Astrocyte (in vitro differentiated cells and primary cell): Measurements from ENCODE around the gene DGKI. TPM values are rescaled to one million over a fixed set of nuclear protein-coding genes. Genes with fewer than 3 reads are reported as not detected.

ENCODE experiments used
- DNase-seq: peaks from one replicate; pipeline ENCODE4 v3.0.0-alpha.2; 2010; ENCODE audit warnings: low read depth
- FAIRE-seq: peaks from 2 replicates; lab custom pipeline; 2011; peaks lifted over from hg19 to GRCh38; lab: Jason Lieb, UNC
- H2AFZ ChIP-seq: 2 replicates; pipeline ENCODE4 v1.6.0; 2012; ENCODE audit warnings: low read depth, low read length, inconsistent platforms
- H3K27ac ChIP-seq: 2 replicates; pipeline ENCODE4 v1.5.1; 2011; ENCODE audit warnings: low read depth, low read length, inconsistent platforms
- H3K27me3 ChIP-seq: 2 replicates; pipeline ENCODE4 v1.6.0; 2011; ENCODE audit warnings: low read length, inconsistent platforms; ENCODE audit not compliant: insufficient read depth
- H3K36me3 ChIP-seq: 2 replicates; pipeline ENCODE4 v1.5.1; 2011; ENCODE audit warnings: low read length, inconsistent platforms; ENCODE audit not compliant: insufficient read depth
- H3K4me1 ChIP-seq: 2 replicates; pipeline ENCODE4 v1.5.1; 2011; ENCODE audit warnings: low read length, inconsistent platforms; ENCODE audit not compliant: insufficient read depth
- H3K4me2 ChIP-seq: 2 replicates; pipeline ENCODE4 v1.6.0; 2012; ENCODE audit warnings: low read length, inconsistent platforms
- H3K4me3 ChIP-seq: 2 replicates; pipeline ENCODE4 v1.5.1; 2011; ENCODE audit warnings: low read depth, mild to moderate bottlenecking, low read length, inconsistent platforms; ENCODE audit not compliant: insufficient read depth
- H3K79me2 ChIP-seq: 2 replicates; pipeline ENCODE4 v1.6.0; 2012; ENCODE audit warnings: mild to moderate bottlenecking, low read length, inconsistent platforms; ENCODE audit not compliant: insufficient read depth
- H3K9ac ChIP-seq: 2 replicates; pipeline ENCODE4 v1.6.0; 2012; ENCODE audit warnings: mild to moderate bottlenecking, low read length, inconsistent platforms
- H3K9me3 ChIP-seq: 2 replicates; pipeline ENCODE4 v1.5.1; 2012; ENCODE audit warnings: low read depth, mild to moderate bottlenecking, low read length, inconsistent platforms; ENCODE audit not compliant: insufficient read depth
- H4K20me1 ChIP-seq: 2 replicates; pipeline ENCODE4 v1.6.0; 2012; ENCODE audit warnings: low read length, inconsistent platforms; ENCODE audit not compliant: insufficient read depth
- H3K27ac Mint-ChIP-seq: one replicate; pipeline ENCODE4 v1.8.0; 2021; ENCODE audit warnings: mild to moderate bottlenecking, mixed read lengths; ENCODE audit not compliant: unreplicated experiment
- H3K27me3 Mint-ChIP-seq: one replicate; pipeline ENCODE4 v1.8.0; 2021; ENCODE audit warnings: low read depth, mixed read lengths; ENCODE audit not compliant: unreplicated experiment
- H3K36me3 Mint-ChIP-seq: one replicate; pipeline ENCODE4 v1.8.0; 2021; ENCODE audit warnings: low read depth, mixed read lengths; ENCODE audit not compliant: unreplicated experiment
- H3K4me1 Mint-ChIP-seq: one replicate; pipeline ENCODE4 v1.8.0; 2021; ENCODE audit warnings: low read depth, mixed read lengths; ENCODE audit not compliant: unreplicated experiment
- H3K4me3 Mint-ChIP-seq: one replicate; pipeline ENCODE4 v1.8.0; 2021; ENCODE audit warnings: mild to moderate bottlenecking, moderate library complexity, mixed read lengths; ENCODE audit not compliant: unreplicated experiment
- H3K9me3 Mint-ChIP-seq: one replicate; pipeline ENCODE4 v1.8.0; 2021; ENCODE audit warnings: mild to moderate bottlenecking, mixed read lengths; ENCODE audit not compliant: unreplicated experiment
- CTCF ChIP-seq: IDR thresholded peaks from 2 replicates; pipeline ENCODE4 v1.5.1; 2011; ENCODE audit warnings: low read depth, mild to moderate bottlenecking, inconsistent platforms, low read length, moderate library complexity; ENCODE audit not compliant: insufficient read depth
- EZH2 ChIP-seq: IDR thresholded peaks from 2 replicates; pipeline ENCODE4 v1.6.1; 2012; ENCODE audit warnings: mild to moderate bottlenecking, low read length, inconsistent platforms; ENCODE audit not compliant: insufficient read depth
- total RNA-seq: library from RNA; stranded (reverse); gene quantifications from 2 replicates; pipeline ENCODE4 v1.2.1, GENCODE V29; 2021

DGKI gene
- total RNA-seq, 1 donor from 2014 or later = 6.3 TPM

- H4K20me1 ChIP-seq = no peaks in the 10 kb centered on the region
- H3K27me3 ChIP-seq = no peaks in the 10 kb centered on the region
- no peak overlapping the region for H3K27ac ChIP-seq
- no peaks in the 10 kb centered on the region for H3K9me3 ChIP-seq
- H3K4me2 ChIP-seq = peak overlapping the region; percentile 17
- H3K79me2 ChIP-seq = no peaks in the 10 kb centered on the region
- DNase-seq (peak; percentile 26), FAIRE-seq (peak; percentile 43)
- no peak for TF ChIP-seq EZH2
- TF ChIP-seq CTCF = no peak
- no peak overlapping the region for H3K9ac ChIP-seq
- H3K4me3 Mint-ChIP-seq = no peak overlapping the region
- H3K36me3 Mint-ChIP-seq = no peaks in the 10 kb centered on the region
- peaks cover 21% of the 10 kb centered on the region for H3K4me1 ChIP-seq
- H2AFZ ChIP-seq = no peak overlapping the region
- no peaks in the 10 kb centered on the region for H3K9me3 Mint-ChIP-seq
- no peak overlapping the region for H3K27ac Mint-ChIP-seq
- peaks cover 29% of the 10 kb centered on the region for H3K4me1 Mint-ChIP-seq
- H3K36me3 ChIP-seq = no peaks in the 10 kb centered on the region
- H3K27me3 Mint-ChIP-seq = no peaks in the 10 kb centered on the region
- no peak overlapping the region for H3K4me3 ChIP-seq
Observed at GRCh38 chr7:137404660-137405317, 442.0 kb downstream of the DGKI start.

GRCh38 chr7:137403353-137403695, 443.4 kb downstream of the DGKI start:
- no peaks in the 10 kb centered on the region for H3K79me2 ChIP-seq
- H2AFZ ChIP-seq = no peak overlapping the region
- peaks cover 23% of the 10 kb centered on the region for H3K4me1 ChIP-seq
- FAIRE-seq = no peak
- Mint-ChIP-seq H3K27me3 (no peaks in the 10 kb centered on the region), H3K36me3 (no peaks in the 10 kb centered on the region), H3K4me3 (no peak overlapping the region), H3K9me3 (no peaks in the 10 kb centered on the region), H3K27ac (no peak overlapping the region), H3K4me1 (peaks cover 32% of the 10 kb centered on the region)
- H3K4me2 ChIP-seq = peak overlapping the region; percentile 66
- no peaks in the 10 kb centered on the region for H3K9me3 ChIP-seq
- peak overlapping the region; percentile 12 for H3K9ac ChIP-seq
- no peak for DNase-seq
- H3K36me3 ChIP-seq = no peaks in the 10 kb centered on the region
- no peak for TF ChIP-seq EZH2
- no peak for TF ChIP-seq CTCF
- no peaks in the 10 kb centered on the region for H4K20me1 ChIP-seq
- no peak overlapping the region for H3K4me3 ChIP-seq
- H3K27ac ChIP-seq = no peak overlapping the region
- H3K27me3 ChIP-seq = no peaks in the 10 kb centered on the region
